Stimulated activated CD8-positive, alpha-beta memory T cell treated with anti-CD3 and anti-CD28 coated beads, Interleukin-2, amount 100 ng/mL, for 48 hours (primary cell): ENCODE measurements around the gene SCNN1G.
A peak's percentile ranks its signal among the peaks of the same experiment; 100 is the strongest.
"Not testable (repeated sequence)": the region's sequence is repeated elsewhere in the genome, so short reads cannot be mapped to it uniquely, and the experiment has no call there.

Experiments used
- DNase-seq, 2 donors: peaks; one replicate each; pipeline ENCODE4 v3.0.0-alpha.2; 2020; ENCODE audit warnings: low read depth in 2 of 2

The SCNN1G gene

GRCh38 chr16:23182679-23183542 lies at the start of gene SCNN1G:
Gene SCNN1G, plus strand, starts transcription at chr16:23182745. Its CDS starts 3,527 bp downstream, at chr16:23186272.
- no peak for DNase-seq

GRCh38 chr16:23132775-23133463 lies 49.6 kb upstream of the SCNN1G start:
- DNase-seq, result no peak

GRCh38 chr16:23134274-23134673 lies 48.3 kb upstream of the SCNN1G start:
- DNase-seq, result no peak

DNA sequence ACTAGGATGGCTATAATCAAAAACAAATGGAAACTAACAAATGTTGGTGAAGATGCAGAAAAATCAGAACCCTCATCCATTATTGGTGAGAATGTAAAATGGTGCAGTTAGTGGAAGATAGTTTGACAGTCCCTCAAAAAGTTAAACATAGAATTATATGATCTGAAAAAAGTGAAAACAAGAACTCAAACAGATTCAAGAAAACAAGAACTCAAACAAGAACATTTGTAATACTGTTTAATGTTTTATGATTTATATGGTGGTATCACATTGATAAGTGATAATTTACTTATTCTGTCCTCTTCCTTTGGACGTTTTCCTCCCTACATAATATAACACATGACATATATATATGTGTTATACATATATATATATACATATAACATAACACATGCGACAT lies 45.3 kb upstream of the SCNN1G start:
- DNase-seq, result no peak

DNA sequence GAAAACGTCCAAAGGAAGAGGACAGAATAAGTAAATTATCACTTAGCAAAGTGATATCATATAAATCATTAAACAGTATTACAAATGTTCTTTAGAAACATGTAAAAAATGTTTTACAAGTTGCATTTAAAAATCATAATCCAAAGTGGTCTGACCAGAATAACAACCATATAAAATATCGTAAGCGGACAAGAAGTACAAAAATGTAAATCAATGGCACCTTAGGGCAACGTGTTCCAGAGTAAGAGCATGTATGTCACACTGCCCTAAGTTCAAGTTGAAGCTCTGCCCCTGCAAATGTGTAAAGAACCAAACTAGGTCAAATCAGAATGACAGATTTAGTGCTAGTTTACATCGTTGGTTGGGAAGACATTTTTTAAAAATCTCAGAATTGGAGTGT lies 44.7 kb upstream of the SCNN1G start:
- no peak for DNase-seq

GRCh38 chr16:23140107-23140506 lies 42.4 kb upstream of the SCNN1G start:
- no peak for DNase-seq

GRCh38 chr16:23141033-23141432 lies 41.5 kb upstream of the SCNN1G start:
- no peak for DNase-seq

GRCh38 chr16:23141500-23141899 lies 41.0 kb upstream of the SCNN1G start:
- no peak for DNase-seq

DNA sequence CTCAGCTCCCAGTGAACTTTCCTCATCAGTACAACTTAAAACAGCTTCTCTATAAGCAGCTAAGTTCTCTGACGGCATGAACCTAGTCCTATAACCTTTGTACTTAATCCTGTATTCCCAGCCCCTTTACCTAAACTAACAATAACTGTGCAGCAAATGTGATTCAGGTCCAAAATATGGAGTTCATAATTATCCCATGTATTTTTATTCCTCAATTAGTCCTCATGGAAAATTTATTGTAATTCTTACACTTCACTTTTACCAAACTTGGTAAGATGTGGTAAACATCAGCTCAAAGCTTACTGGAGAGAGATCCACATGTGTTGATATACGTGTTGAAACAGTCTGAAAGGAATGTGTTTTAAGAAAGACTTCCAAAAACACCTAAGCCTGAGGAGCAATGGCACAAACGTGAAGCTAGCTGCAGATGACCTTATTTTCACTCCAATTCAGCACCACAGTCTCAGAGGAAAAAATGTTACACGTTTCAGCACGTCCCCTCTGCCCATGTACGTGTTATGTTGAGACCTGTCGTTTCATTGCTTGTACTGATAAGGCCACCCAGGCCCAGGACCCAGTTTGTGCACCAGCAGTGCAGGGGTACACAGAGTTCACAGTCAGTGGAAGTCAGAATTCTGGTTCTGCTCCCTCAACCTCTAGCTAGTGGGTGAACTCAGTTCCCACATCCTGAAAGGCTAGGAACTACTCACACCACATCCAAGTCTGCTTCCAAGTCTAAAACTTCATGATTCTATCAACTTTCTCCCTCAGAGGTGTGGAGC lies 40.4 kb upstream of the SCNN1G start:
- no peak for DNase-seq

DNA sequence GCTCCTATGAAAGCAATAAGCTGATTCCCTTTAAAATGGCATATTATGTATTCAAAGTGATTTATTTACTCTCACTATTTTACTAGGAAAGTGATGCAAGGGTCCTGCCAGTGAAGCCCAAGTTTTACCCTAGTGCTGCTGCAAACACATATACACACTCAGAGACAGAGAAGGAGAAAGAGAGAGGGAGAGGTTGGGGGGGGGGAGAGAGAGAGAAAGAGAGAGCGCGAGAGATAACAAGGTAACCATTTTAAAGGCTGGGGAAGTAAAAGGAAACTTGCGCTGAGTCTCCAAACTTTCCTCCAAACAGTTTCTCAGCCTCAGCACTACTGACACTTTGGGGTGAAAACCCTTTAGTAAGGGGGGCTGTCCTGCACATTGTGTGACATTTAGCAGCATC lies 39.2 kb upstream of the SCNN1G start:
- DNase-seq, result no peak

DNA sequence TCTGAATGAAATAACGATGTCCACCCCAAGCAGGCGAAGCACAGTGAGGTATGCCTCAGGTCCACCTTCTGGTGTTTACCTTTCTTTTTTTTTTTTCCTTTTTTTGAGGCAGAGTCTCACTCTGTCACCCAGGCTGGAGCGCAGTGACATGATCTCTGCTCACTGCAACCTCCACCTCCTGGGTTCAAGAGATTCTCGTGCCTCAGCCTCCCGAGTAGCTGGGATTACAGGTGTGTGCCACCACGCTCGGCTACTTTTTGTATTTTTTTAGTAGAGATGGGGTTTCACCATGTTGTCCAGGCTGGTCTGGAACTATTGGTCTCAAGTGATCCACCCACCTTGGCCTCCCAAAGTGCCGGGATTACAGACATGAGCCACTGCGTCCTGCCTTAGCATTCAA lies 38.2 kb upstream of the SCNN1G start:
- not testable (repeated sequence) for DNase-seq

- no peak for DNase-seq
These were observed 37.4 kb upstream of the SCNN1G start for GRCh38 chr16:23145186-23145585.

- DNase-seq, result no peak
These were observed 36.9 kb upstream of the SCNN1G start for GRCh38 chr16:23145608-23146007.

- DNase-seq, result no peak
These were observed 35.5 kb upstream of the SCNN1G start for GRCh38 chr16:23146877-23147601.

- DNase-seq, result no peak
These were observed 34.9 kb upstream of the SCNN1G start for GRCh38 chr16:23147666-23148065.

DNA sequence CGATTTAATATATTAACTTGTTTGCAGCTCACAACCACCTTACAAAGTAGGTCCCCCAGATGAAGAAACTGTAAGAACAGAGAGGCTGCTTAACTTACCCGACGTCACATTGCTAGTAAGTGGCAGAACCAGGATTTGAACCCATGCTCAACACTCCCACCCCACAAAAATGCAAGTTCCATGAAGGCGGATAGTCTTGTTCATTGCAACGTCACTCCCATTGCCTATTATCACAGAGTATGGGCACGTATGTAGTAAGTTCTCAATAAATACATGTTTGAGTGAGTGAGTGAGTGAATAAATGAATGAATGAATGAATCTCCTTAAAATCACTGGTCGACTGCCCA lies 34.4 kb upstream of the SCNN1G start:
- no peak for DNase-seq

- peak; percentile 13 to 30 for DNase-seq
These were observed 33.9 kb upstream of the SCNN1G start for GRCh38 chr16:23148513-23149266.

DNA sequence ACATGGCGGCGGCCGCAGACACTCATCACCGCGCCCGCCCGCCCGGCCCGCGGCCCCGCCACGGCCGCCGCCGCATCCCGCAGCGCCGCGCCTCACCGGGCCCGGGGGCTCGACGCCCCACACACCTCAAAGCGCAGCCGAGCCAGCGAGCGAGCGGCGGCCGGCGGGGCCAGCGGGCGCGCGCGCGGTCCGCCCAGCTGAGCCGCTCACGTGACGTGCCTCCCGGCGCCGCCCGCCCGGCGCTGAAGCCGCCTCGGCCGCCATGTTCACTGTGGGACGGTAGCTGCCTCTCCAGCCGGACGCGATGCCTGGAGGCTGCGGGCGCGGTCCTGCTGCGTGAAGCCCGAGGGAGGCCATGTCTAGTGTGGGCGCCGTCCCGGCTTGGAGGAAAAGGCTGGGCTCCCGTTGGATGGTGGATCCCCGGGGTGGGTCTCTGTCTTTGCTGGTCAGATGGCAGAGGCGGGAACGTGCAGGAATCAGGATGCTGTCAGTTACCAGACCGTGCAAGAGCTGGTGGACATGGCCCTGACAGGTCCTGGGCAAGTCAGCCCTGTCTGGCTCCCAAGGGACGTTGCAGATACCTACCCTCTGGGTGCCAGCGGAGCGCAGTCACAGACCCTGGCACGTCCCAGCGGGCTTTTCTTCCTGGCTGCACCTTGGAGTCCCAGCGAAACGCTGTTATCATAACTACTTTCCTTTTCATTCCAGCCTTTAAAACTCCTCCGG lies 33.1 kb upstream of the SCNN1G start, which contains the start of gene USP31:
TSS of gene USP31 (minus strand) at position 186 of the 726 bp plus-strand sequence. CDS start at position 4, 182 bp downstream.
- DNase-seq, result peak; percentile 86 to 88

DNA sequence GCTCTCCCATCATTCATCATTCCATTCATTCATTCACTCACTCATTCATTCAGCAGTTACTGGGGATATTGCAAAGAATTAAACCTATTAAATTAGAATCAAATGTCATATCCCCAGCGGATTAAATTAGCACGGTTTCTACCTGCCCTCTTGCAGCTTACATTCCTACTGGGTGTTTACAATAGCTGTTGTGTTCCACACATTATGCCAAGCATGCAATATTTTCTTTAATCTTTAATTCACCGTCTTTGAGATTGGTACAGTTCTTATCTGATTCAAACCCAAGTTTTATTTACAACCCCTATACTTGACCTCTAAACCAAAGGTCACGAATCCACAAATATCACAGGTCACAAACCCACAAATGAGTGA lies 32.6 kb upstream of the SCNN1G start:
- DNase-seq, result no peak
